Neuronal stem cell (in vitro differentiated cells): Measurements from ENCODE around the gene TH.
A peak's percentile ranks its signal among the peaks of the same experiment; 100 is the strongest.

Experiments
- DNase-seq: peaks from one replicate; pipeline ENCODE4 v3.0.0-alpha.2; 2013; ENCODE audit warnings: low spot score
- H2AFZ ChIP-seq: one replicate; pipeline ENCODE4 v1.6.1; 2013; ENCODE audit warnings: mild to moderate bottlenecking, low read length, inconsistent platforms
- H2AK5ac ChIP-seq: 2 replicates; pipeline ENCODE4 v1.6.1; 2013; ENCODE audit warnings: low read depth, mild to moderate bottlenecking, inconsistent platforms, low read length, moderate library complexity, mixed read lengths
- H2BK120ac ChIP-seq: 2 replicates; pipeline ENCODE4 v1.6.1; 2013; ENCODE audit warnings: low read depth, mild to moderate bottlenecking, inconsistent platforms, low read length, moderate library complexity, mixed read lengths
- H2BK12ac ChIP-seq: one replicate; pipeline ENCODE4 v1.6.1; 2013; ENCODE audit warnings: low read length, inconsistent platforms
- H2BK15ac ChIP-seq: 2 replicates; pipeline ENCODE4 v1.6.1; 2013; ENCODE audit warnings: mild to moderate bottlenecking, low read length, inconsistent platforms, mixed read lengths
- H2BK5ac ChIP-seq: one replicate; pipeline ENCODE4 v1.6.1; 2013; ENCODE audit warnings: inconsistent platforms, mild to moderate bottlenecking, low read length, moderate library complexity
- H3K14ac ChIP-seq: one replicate; pipeline ENCODE4 v1.6.1; 2013; ENCODE audit warnings: low read length, inconsistent platforms
- H3K18ac ChIP-seq: 2 replicates; pipeline ENCODE4 v1.6.1; 2013; ENCODE audit warnings: low read length, inconsistent platforms
- H3K23ac ChIP-seq: 2 replicates; pipeline ENCODE4 v1.6.1; 2013; ENCODE audit warnings: low read depth, mild to moderate bottlenecking, mixed read lengths, low read length, inconsistent platforms; ENCODE audit not compliant: poor library complexity
- H3K27ac ChIP-seq: replicated peaks from 3 replicates; pipeline ENCODE4 v1.5.1; 2013; ENCODE audit warnings: low read length, inconsistent platforms
- H3K27me3 ChIP-seq, 3 experiments: 2 replicates each; pipeline ENCODE4 v1.6.1; 2013; ENCODE audit warnings: low read length in 3 of 3, mild to moderate bottlenecking in 2 of 3, inconsistent platforms in 1 of 3, low read depth in 1 of 3, mixed read lengths in 1 of 3, moderate library complexity in 1 of 3; ENCODE audit not compliant: control insufficient read depth in 3 of 3, insufficient read depth in 3 of 3
- H3K36me3 ChIP-seq, 2 donors: replicated peaks in 1 of 2; 2 replicates each; pipeline ENCODE4 v1.6.1; 2013; ENCODE audit warnings: low read length in 2 of 2; ENCODE audit not compliant: control insufficient read depth in 2 of 2, insufficient read depth in 2 of 2
- H3K4ac ChIP-seq: 2 replicates; pipeline ENCODE4 v1.6.1; 2013; ENCODE audit warnings: inconsistent platforms, mild to moderate bottlenecking, low read length, moderate library complexity
- H3K4me1 ChIP-seq, 2 donors: 1 replicate in 1 of 2; 2 replicates in 1 of 2; pipeline ENCODE4 v1.6.1; 2013; ENCODE audit warnings: low read length in 2 of 2, low read depth in 1 of 2; ENCODE audit not compliant: control insufficient read depth in 2 of 2, insufficient read depth in 1 of 2
- H3K4me2 ChIP-seq: one replicate; pipeline ENCODE4 v1.6.1; 2013; ENCODE audit warnings: mild to moderate bottlenecking, low read length, inconsistent platforms; ENCODE audit not compliant: insufficient read depth, poor library complexity, severe bottlenecking
- H3K4me3 ChIP-seq, 2 donors: 2 replicates each; pipeline ENCODE4 v1.5.1; 2013; ENCODE audit warnings: low read length in 2 of 2, mild to moderate bottlenecking in 2 of 2, inconsistent platforms in 1 of 2, moderate library complexity in 1 of 2
- H3K79me1 ChIP-seq: one replicate; pipeline ENCODE4 v1.6.1; 2013; ENCODE audit warnings: low read depth, mild to moderate bottlenecking, inconsistent platforms, low read length, moderate library complexity
- H3K9ac ChIP-seq: one replicate; pipeline ENCODE4 v1.6.1; 2013; ENCODE audit warnings: mild to moderate bottlenecking, low read depth, low read length, inconsistent platforms; ENCODE audit not compliant: poor library complexity
- H3K9me3 ChIP-seq, 2 donors: replicated peaks in 1 of 2; 2 replicates each; pipeline versions ENCODE3 to v1.6.1; 2013; ENCODE audit warnings: low read length in 2 of 2, mild to moderate bottlenecking in 2 of 2, inconsistent platforms in 1 of 2, low read depth in 1 of 2, mixed read lengths in 1 of 2, moderate library complexity in 1 of 2; ENCODE audit not compliant: control insufficient read depth in 2 of 2, insufficient read depth in 1 of 2
- H4K8ac ChIP-seq: one replicate; pipeline ENCODE4 v1.6.1; 2013; ENCODE audit warnings: low read depth, mild to moderate bottlenecking, inconsistent platforms, low read length, moderate library complexity
- H4K91ac ChIP-seq: one replicate; pipeline ENCODE4 v1.6.1; 2013; ENCODE audit warnings: low read length, low read depth, mild to moderate bottlenecking, inconsistent platforms; ENCODE audit not compliant: poor library complexity
- WGBS, 2 donors: extraction: QIAGEN DNeasy Blood & Tissue Kit; methylation state at CpG; one replicate each; pipeline ENCODE4 v1.1.7; 2013; ENCODE audit warnings: missing lambda C conversion rate in 2 of 2, mixed read lengths in 1 of 2; ENCODE audit not compliant: insufficient read length in 2 of 2, insufficient replicate concordance in 1 of 2; ENCODE audit errors: extremely low coverage in 2 of 2; 5-methylcytosine and 5-hydroxymethylcytosine counted together

TH gene

GRCh38 chr11:2193099-2193887 lies 21.7 kb upstream of the TH start:
- Histone ChIP-seq H3K27me3 (peaks cover 0 to 14% (median 0%) of the 10 kb centered on the region in 3 experiments), H3K79me1 (peaks cover 4% of the 10 kb centered on the region), H2BK15ac (peak overlapping the region; percentile 88), H3K36me3 (no peaks in the 10 kb centered on the region), H4K91ac (peak overlapping the region; percentile 93), H3K27ac (peak overlapping the region; percentile 21), H3K23ac (peak overlapping the region; percentile 96), H3K14ac (peak overlapping the region; percentile 96), H3K4me1 (peaks cover 11 to 26% of the 10 kb centered on the region in 2 donors), H2AK5ac (peak overlapping the region; percentile 100), H2BK5ac (peak overlapping the region; percentile 93), H3K18ac (peak overlapping the region; percentile 55), H2AFZ (no peak overlapping the region), H3K9ac (peak overlapping the region; percentile 12), H3K4me3 (peak overlapping the region in 1 of 2 donors; percentile 17), H4K8ac (peak overlapping the region; percentile 31), H3K9me3 (no peaks in the 10 kb centered on the region), H3K4ac (peak overlapping the region; percentile 26), H3K4me2 (no peak overlapping the region), H2BK120ac (peak overlapping the region; percentile 56), H2BK12ac (peak overlapping the region; percentile 99)
- no peak for DNase-seq
- no CpG with 5 or more reads among the region's 26 CpGs for WGBS, 2 donors

DNA sequence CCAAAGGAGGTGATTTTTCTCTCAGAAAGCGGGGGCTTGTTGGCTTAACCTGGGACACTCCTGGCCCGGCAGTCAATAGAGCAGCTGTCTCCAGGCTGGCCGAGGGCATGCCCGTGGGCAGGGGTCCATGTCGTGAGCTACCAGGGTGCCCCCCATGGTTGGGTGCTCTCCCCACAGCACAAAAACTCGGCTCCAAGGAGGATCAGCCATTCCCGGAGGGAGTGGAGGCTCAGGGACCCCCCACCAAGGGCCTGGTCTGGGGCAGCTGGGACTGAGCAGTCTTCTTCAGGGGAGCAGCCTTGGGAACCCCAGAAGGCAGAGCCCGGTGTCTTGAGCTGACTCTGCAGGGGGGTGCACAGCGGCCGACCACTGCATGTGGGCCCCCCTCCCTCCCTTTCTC lies 20.8 kb upstream of the TH start:
- no peak overlapping the region for H3K27ac ChIP-seq
- peak overlapping the region; percentile 38 for H3K4ac ChIP-seq
- H3K14ac ChIP-seq, result no peak overlapping the region
- peaks cover 0 to 14% (median 4%) of the 10 kb centered on the region in 3 experiments for H3K27me3 ChIP-seq
- peak overlapping the region; percentile 94 for H2BK120ac ChIP-seq
- no peak overlapping the region for H3K9ac ChIP-seq
- peaks cover 0 to 5% of the 10 kb centered on the region in 2 donors for H3K9me3 ChIP-seq
- no peak overlapping the region for H4K8ac ChIP-seq
- H3K23ac ChIP-seq, result no peak overlapping the region
- H3K4me1 ChIP-seq, result peaks cover 11 to 28% of the 10 kb centered on the region in 2 donors
- H2BK15ac ChIP-seq, result peak overlapping the region; percentile 88
- WGBS, 2 donors, result no CpG with 5 or more reads among the region's 10 CpGs
- no peak overlapping the region for H2AFZ ChIP-seq
- no peaks in the 10 kb centered on the region for H3K36me3 ChIP-seq
- peak overlapping the region; percentile 22 for H4K91ac ChIP-seq
- H3K4me3 ChIP-seq, result no peak overlapping the region
- H2BK12ac ChIP-seq, result peak overlapping the region; percentile 69
- H3K79me1 ChIP-seq, result no peaks in the 10 kb centered on the region
- no peak for DNase-seq
- peak overlapping the region; percentile 94 for H3K18ac ChIP-seq
- no peak overlapping the region for H3K4me2 ChIP-seq
- H2AK5ac ChIP-seq, result peak overlapping the region; percentile 100
- peak overlapping the region; percentile 33 for H2BK5ac ChIP-seq

DNA sequence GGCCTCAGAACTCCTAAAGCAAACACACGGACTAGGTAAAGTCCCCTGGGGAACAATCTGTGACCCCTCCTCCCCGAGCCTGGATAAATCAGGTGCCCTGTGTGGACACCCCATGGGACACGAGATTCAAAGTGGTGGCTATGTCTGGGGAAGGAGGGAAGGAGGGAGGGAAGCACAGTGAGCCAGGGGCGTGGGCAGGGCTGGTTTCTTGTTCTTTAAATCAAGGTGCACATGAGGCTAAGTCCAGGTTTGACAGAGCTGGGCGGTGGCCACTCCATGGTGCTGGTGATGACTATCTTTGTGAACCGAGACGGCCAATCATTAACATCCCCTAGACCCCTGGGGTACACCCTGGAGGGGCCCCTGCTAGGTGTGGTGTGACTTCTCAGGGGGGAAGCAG lies 20.3 kb upstream of the TH start:
- Histone ChIP-seq H3K9me3 (peaks cover 0 to 9% of the 10 kb centered on the region in 2 donors), H2BK5ac (peak overlapping the region; percentile 33), H3K27ac (peak overlapping the region; percentile 87), H3K14ac (no peak overlapping the region), H3K23ac (no peak overlapping the region), H2AFZ (no peak overlapping the region), H2AK5ac (peak overlapping the region; percentile 100), H3K18ac (peak overlapping the region; percentile 94), H3K4me3 (no peak overlapping the region), H4K8ac (no peak overlapping the region), H2BK120ac (peak overlapping the region; percentile 72), H3K9ac (no peak overlapping the region), H3K36me3 (no peaks in the 10 kb centered on the region), H3K27me3 (peaks cover 0 to 14% (median 8%) of the 10 kb centered on the region in 3 experiments), H3K79me1 (no peaks in the 10 kb centered on the region), H2BK15ac (peak overlapping the region; percentile 88), H4K91ac (peak overlapping the region; percentile 22), H2BK12ac (peak overlapping the region; percentile 82), H3K4ac (peak overlapping the region; percentile 87), H3K4me2 (no peak overlapping the region), H3K4me1 (peaks cover 11 to 33% of the 10 kb centered on the region in 2 donors)
- WGBS, 2 donors, result no CpG with 5 or more reads among the region's 7 CpGs
- DNase-seq, result no peak
